Measurements from ENCODE around the gene TMCO4.

The TMCO4 gene

GRCh38 chr1:19775317-19775716, 24.4 kb downstream of the TMCO4 start:
- DNase-seq: no peak

- no peak for DNase-seq
Measured at GRCh38 chr1:19774180-19774785, 25.4 kb downstream of the TMCO4 start.

- no peak for DNase-seq
Measured at GRCh38 chr1:19773485-19773884, 26.2 kb downstream of the TMCO4 start.

- DNase-seq: no peak
Measured at GRCh38 chr1:19772053-19772452, 27.7 kb downstream of the TMCO4 start.

GRCh38 chr1:19771350-19771749, 28.4 kb downstream of the TMCO4 start:
- no peak for DNase-seq

- no peak for DNase-seq
Measured at GRCh38 chr1:19770436-19771190, 29.1 kb downstream of the TMCO4 start.

GRCh38 chr1:19769211-19769932, 30.3 kb downstream of the TMCO4 start:
- DNase-seq: no peak

GRCh38 chr1:19768353-19769210, 31.1 kb downstream of the TMCO4 start:
- DNase-seq: no peak

- DNase-seq: no peak
Measured at GRCh38 chr1:19765623-19766022, 34.1 kb downstream of the TMCO4 start.

GRCh38 chr1:19764848-19765247, 34.9 kb downstream of the TMCO4 start:
- no peak for DNase-seq

- DNase-seq: no peak
Measured at GRCh38 chr1:19762175-19762779, 37.4 kb downstream of the TMCO4 start.

- no peak for DNase-seq
Measured at GRCh38 chr1:19759740-19760089, 40.0 kb downstream of the TMCO4 start.

GRCh38 chr1:19758227-19758830, 41.4 kb downstream of the TMCO4 start:
- DNase-seq: no peak

GRCh38 chr1:19757641-19758040, 42.1 kb downstream of the TMCO4 start:
- DNase-seq: no peak

- DNase-seq: no peak
Measured at GRCh38 chr1:19756480-19756879, 43.2 kb downstream of the TMCO4 start.

- DNase-seq: no peak
Measured at GRCh38 chr1:19754482-19754881, 45.2 kb downstream of the TMCO4 start.

- no peak for DNase-seq
Measured at GRCh38 chr1:19752083-19752696, 47.5 kb downstream of the TMCO4 start.

GRCh38 chr1:19750882-19751276, 48.8 kb downstream of the TMCO4 start:
- no peak for DNase-seq

GRCh38 chr1:19750101-19750881, 49.4 kb downstream of the TMCO4 start:
- DNase-seq: no peak

- no peak for DNase-seq
Measured at GRCh38 chr1:19749685-19750084, 50.0 kb downstream of the TMCO4 start.

- no peak for DNase-seq
Measured at GRCh38 chr1:19747761-19748160, 52.0 kb downstream of the TMCO4 start.

All from NCI-H1436 treated with DMSO at 0.1 percent for 48 hours (cell line).